KMS-11 (cell line): Measurements from ENCODE around the gene CASP7.

Experiments used
- H2AFZ ChIP-seq: fragments of 200-600 bp; sonication (generic); 2 replicates; pipeline ENCODE4 v1.6.1; 2016; ENCODE audit warnings: antibody characterized with exemption, mixed run types, low read depth
- H3K27ac ChIP-seq: fragments of 200-600 bp; sonication (generic); 2 replicates; pipeline ENCODE4 v1.6.1; 2016; ENCODE audit warnings: mild to moderate bottlenecking, mixed run types
- H3K27me3 ChIP-seq: fragments of 200-600 bp; sonication (generic); 2 replicates; pipeline ENCODE4 v1.6.1; 2017; ENCODE audit warnings: mild to moderate bottlenecking, low read depth, mixed run types, moderate library complexity; ENCODE audit not compliant: insufficient read depth
- H3K36me3 ChIP-seq: fragments of 200-600 bp; sonication (generic); 2 replicates; pipeline ENCODE4 v1.6.1; 2017; ENCODE audit warnings: mild to moderate bottlenecking, mixed run types; ENCODE audit not compliant: insufficient read depth
- H3K4me1 ChIP-seq: fragments of 200-600 bp; sonication (generic); 2 replicates; pipeline ENCODE4 v1.6.1; 2016; ENCODE audit warnings: mild to moderate bottlenecking, low read depth, mixed run types; ENCODE audit not compliant: poor library complexity, severe bottlenecking
- H3K4me2 ChIP-seq: fragments of 200-600 bp; sonication (generic); 2 replicates; pipeline ENCODE4 v1.7.0; 2016; ENCODE audit warnings: mild to moderate bottlenecking, mixed run types
- H3K4me3 ChIP-seq: fragments of 200-600 bp; sonication (generic); IDR thresholded peaks from 2 replicates; pipeline ENCODE4 v1.6.1; 2017; ENCODE audit warnings: low read depth, low read length, mixed read lengths; ENCODE audit not compliant: insufficient read depth
- H3K79me2 ChIP-seq: fragments of 200-600 bp; sonication (generic); 2 replicates; pipeline ENCODE4 v1.6.1; 2016; ENCODE audit warnings: low read depth, mixed run types; ENCODE audit not compliant: insufficient read depth
- H3K9ac ChIP-seq: fragments of 200-600 bp; sonication (generic); 2 replicates; pipeline ENCODE4 v1.6.1; 2016; ENCODE audit warnings: mild to moderate bottlenecking, mixed run types
- H4K20me1 ChIP-seq: fragments of 200-600 bp; sonication (generic); 2 replicates; pipeline ENCODE4 v1.6.1; 2016; ENCODE audit warnings: mild to moderate bottlenecking, mixed run types; ENCODE audit not compliant: insufficient read depth
- TF ChIP-seq, protein P1 (sequence below): fragments of 200-600 bp; sonication (generic); conservative IDR thresholded peaks from 2 replicates; pipeline ENCODE4 v1.6.1; 2017; ENCODE audit warnings: low read depth, mild to moderate bottlenecking, antibody characterized with exemption, low read length, moderate library complexity, mixed read lengths

Gene CASP7

DNA sequence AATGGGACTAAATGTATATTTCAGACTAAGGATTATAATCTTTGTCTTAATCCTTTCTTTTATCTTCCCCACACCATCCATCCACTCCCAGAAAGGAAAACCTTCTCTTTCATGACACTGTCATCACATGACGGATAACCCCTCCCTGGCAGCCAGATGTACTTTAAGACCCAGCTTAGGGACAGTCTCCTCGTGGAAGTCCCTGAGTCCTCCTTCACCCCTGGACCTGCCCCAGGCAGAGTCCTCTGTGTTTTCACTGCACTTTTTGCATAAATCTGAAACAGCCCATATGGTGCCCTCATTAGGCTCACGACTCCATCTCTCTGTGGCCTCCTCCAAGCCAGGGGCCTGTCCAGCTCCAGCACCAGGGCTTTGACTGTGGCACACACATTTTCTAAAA lies 31.9 kb upstream of the CASP7 start:
- Histone ChIP-seq H3K4me3 (no peak overlapping the region), H2AFZ (no peak overlapping the region), H3K79me2 (no peaks in the 10 kb centered on the region), H3K36me3 (no peaks in the 10 kb centered on the region), H4K20me1 (no peaks in the 10 kb centered on the region), H3K27ac (no peak overlapping the region), H3K4me2 (no peak overlapping the region), H3K9ac (no peak overlapping the region), H3K4me1 (no peaks in the 10 kb centered on the region), H3K27me3 (no peaks in the 10 kb centered on the region)
- TF ChIP-seq, protein P1, sequence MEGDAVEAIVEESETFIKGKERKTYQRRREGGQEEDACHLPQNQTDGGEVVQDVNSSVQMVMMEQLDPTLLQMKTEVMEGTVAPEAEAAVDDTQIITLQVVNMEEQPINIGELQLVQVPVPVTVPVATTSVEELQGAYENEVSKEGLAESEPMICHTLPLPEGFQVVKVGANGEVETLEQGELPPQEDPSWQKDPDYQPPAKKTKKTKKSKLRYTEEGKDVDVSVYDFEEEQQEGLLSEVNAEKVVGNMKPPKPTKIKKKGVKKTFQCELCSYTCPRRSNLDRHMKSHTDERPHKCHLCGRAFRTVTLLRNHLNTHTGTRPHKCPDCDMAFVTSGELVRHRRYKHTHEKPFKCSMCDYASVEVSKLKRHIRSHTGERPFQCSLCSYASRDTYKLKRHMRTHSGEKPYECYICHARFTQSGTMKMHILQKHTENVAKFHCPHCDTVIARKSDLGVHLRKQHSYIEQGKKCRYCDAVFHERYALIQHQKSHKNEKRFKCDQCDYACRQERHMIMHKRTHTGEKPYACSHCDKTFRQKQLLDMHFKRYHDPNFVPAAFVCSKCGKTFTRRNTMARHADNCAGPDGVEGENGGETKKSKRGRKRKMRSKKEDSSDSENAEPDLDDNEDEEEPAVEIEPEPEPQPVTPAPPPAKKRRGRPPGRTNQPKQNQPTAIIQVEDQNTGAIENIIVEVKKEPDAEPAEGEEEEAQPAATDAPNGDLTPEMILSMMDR, result no peak

DNA sequence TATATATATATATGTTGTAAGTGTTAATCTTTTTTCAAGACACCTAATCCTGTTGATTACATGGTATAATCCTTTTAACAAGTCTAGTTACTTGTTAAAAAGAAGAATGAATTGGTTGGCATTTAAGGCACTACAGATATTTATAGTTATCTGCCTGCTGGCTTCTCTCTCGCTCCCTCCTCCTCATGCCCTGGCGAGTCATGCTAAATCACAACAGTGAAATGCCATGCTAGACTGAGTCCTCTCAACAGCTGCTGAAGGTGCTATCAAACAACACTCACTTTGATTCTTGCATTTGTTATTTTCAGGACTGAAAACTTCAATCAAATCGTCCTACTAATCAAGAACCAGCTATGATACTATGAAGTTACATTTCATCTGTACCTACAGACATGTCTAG lies 31.2 kb upstream of the CASP7 start:
- Histone ChIP-seq H3K79me2 (no peaks in the 10 kb centered on the region), H3K36me3 (no peaks in the 10 kb centered on the region), H3K9ac (no peak overlapping the region)

DNA sequence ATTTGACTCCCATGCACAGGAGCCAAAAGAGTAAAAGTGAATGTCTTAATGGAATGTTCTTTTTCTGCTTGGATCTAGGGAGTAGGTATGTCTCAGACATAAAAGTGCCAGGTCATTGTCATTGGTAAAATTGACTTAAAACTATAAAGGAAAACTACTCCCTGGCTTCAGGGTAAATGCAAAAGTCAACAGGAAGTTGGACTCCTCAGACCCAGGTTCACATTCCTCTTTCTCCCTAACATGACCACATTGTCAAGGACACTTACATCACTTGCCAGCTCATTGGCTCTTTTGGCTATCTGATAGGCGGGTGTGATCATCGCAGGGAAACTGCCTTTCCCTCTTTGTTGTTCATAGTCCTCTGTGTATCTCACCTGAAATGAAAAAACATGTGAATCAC lies 29.5 kb upstream of the CASP7 start:
- TF ChIP-seq, protein P1, result no peak
- Histone ChIP-seq H4K20me1 (no peaks in the 10 kb centered on the region), H3K4me1 (no peaks in the 10 kb centered on the region), H3K9ac (no peak overlapping the region), H3K79me2 (no peaks in the 10 kb centered on the region), H3K4me2 (no peak overlapping the region), H2AFZ (no peak overlapping the region), H3K36me3 (no peaks in the 10 kb centered on the region), H3K27me3 (no peaks in the 10 kb centered on the region), H3K27ac (no peak overlapping the region), H3K4me3 (no peak overlapping the region)

More for the DNA sequence above, 31.2 kb upstream of the CASP7 start:
- no peak overlapping the region for H3K27ac ChIP-seq
- no peak overlapping the region for H3K4me3 ChIP-seq
- no peak overlapping the region for H2AFZ ChIP-seq
- H3K4me2 ChIP-seq, result no peak overlapping the region
- H4K20me1 ChIP-seq, result no peaks in the 10 kb centered on the region
- H3K27me3 ChIP-seq, result no peaks in the 10 kb centered on the region
- TF ChIP-seq, protein P1, result no peak
- no peaks in the 10 kb centered on the region for H3K4me1 ChIP-seq

DNA sequence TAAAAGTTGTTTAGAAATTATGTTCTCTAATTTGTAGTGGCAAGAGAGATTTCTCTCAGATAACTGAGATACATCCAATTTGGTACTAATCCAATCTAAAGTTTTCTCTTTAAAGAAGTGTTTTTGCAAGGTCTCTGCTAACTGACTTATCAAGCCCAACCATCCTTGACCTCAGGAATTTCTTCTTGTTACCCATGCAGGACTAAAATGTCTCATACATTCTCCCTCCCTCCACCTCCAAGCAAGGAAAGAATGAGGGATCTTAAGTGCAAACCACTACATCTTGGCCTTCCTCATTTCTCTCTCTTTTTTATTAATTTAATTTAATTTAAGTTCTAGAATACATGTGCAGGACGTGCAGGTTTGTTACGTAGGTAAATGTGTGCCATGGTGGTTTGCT lies 28.7 kb upstream of the CASP7 start:
- no peaks in the 10 kb centered on the region for H3K27me3 ChIP-seq
- no peak overlapping the region for H2AFZ ChIP-seq
- no peaks in the 10 kb centered on the region for H3K79me2 ChIP-seq
- TF ChIP-seq, protein P1, result no peak
- H3K27ac ChIP-seq, result no peak overlapping the region
- H3K4me2 ChIP-seq, result no peak overlapping the region
- no peak overlapping the region for H3K9ac ChIP-seq
- H3K4me3 ChIP-seq, result no peak overlapping the region
- no peaks in the 10 kb centered on the region for H3K36me3 ChIP-seq
- no peaks in the 10 kb centered on the region for H4K20me1 ChIP-seq
- no peaks in the 10 kb centered on the region for H3K4me1 ChIP-seq
